ENCODE results near the gene DBI.

DNA sequence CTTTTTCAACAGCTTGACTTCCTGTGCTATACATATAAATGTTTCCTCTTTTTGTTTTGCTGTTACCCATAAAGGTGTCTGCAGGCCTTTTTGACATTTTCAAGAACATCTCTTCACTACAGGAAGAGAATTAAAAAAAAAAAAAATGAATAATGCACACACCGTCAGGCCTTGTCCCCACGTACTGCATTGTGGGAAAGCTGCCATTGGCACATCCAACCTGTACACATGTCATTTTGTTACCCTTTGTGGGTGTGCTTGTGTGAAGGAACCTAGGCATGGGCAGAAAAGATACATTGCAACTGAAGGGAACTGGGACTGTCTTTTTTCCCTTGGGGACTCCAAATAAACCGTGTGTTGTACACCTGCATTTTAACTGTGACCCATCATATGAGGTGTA is 48.1 kb downstream of the DBI start:
- TF ChIP-seq CTCF (conservative IDR thresholded peaks at IDR 0.05) (no peak), ZFX (IDR thresholded peaks at IDR 0.05) (no peak)
